GM18868 (cell line): Measurements from ENCODE around the gene SCN5A.

ENCODE experiments used
- ATAC-seq: cut with Tn5 transposase; IDR thresholded peaks from one replicate; pipeline ENCODE4 v1.9.1; 2021; ENCODE audit warnings: mild to moderate bottlenecking, moderate library complexity; ENCODE audit not compliant: unreplicated experiment

The SCN5A gene

DNA sequence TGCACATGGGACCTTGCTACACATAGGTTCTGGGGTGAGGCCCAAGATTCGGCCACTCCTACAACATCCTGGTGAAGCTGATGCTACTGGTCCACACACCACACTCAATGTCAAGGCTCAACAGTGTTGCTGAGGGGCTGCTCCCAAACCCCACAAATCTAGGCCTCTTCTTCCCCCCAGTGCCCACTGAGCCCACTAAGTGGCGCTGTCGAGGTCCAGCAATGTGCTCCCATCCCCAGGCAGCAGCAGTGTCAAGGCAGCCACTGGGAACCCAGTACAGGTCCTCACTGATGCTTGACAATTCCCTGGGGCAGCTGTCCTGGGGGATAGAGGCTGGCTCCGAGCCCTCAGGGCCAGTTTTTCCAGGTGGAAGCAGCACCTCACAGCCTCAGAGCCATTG, 21.5 kb downstream of the SCN5A start:
- peak; percentile 55 for ATAC-seq

- no peak for ATAC-seq
Measured at GRCh38 chr3:38626171-38626570, 23.3 kb downstream of the SCN5A start.

GRCh38 chr3:38623539-38623938, 25.9 kb downstream of the SCN5A start:
- ATAC-seq = no peak

DNA sequence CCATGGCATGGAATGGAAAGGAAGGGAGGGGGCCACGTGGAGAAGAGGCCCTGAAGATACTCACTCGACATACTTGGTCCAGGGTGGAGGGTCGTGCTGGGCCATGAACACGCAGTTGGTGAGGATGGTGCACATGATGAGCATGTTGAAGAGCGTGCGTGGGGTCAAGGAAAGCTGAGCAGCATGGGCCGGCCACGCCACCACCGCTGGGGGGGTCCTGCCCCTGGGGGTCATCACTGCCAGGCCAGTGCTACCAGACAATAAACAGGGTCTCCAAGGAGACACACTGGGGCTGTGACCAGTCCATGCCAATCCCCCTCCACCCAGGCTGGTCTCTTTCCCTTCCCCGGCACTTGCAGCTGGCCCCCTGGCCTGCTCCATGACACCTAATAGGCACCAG, 27.2 kb downstream of the SCN5A start:
- no peak for ATAC-seq

- no peak for ATAC-seq
Measured at GRCh38 chr3:38620236-38620635, 29.3 kb downstream of the SCN5A start.

DNA sequence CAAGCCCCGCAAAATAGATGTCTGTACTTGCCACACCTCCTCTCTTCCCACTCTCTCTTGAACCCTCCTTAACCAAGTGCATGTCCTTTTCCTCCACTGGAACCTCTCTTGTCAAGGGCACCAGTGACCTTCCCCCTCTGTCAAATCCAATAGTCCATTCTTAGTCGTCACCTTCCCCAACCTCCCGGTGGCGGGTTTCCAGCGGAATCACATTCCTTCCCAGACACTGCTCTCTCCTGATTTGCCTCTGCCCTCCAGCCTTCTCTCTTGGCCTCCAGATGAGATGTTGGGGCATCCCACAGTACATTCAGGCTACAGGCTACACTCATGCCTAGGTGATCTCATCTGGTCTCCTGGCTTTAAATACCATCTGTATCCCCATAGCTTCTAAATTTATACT, 31.1 kb downstream of the SCN5A start:
- ATAC-seq = no peak

- no peak for ATAC-seq
Measured at GRCh38 chr3:38617586-38617985, 31.9 kb downstream of the SCN5A start.

DNA sequence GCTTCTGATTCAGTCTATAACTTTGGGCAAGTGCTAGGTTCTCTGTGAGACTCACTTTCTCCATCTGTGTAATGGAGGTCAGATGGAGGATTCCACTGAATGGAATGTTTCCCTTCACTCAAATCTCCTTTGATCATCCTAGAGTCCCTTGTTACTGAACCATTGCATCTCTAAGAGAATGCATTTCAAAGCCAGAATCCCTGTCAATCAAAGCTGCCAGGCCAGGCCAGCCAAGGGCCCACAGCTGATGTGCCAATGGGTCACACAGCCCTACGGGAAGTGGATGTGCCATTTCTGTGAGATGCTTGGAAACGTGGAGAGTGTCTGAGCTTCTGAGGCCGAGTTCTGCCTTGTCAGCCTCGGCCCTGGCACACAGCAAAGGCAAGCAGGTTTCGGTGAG, 32.4 kb downstream of the SCN5A start:
- ATAC-seq = no peak

DNA sequence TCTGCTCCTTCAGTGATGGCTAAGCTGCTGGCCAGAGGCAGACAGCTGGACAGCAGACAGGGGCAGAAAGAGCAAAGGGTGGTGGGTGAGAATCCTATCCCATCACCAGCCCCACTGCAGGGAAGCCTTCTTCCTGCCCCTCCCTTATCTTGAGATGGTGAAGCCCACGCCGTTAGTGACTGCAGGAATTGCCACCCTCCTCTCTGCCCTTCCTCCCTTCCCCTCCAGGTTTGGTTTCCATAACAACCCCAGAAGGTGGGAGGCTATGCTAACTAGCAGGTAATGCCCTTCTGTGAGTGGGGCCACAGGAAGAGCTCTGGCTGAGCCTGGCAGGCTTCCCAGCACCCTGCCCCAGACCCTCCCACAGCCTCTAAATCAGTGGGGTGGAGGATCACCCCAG, 32.8 kb downstream of the SCN5A start:
- no peak for ATAC-seq

- ATAC-seq = no peak
Measured at GRCh38 chr3:38616111-38616510, 33.4 kb downstream of the SCN5A start.

GRCh38 chr3:38614651-38615352, 34.7 kb downstream of the SCN5A start:
- no peak for ATAC-seq

GRCh38 chr3:38614091-38614490, 35.4 kb downstream of the SCN5A start:
- ATAC-seq = no peak

GRCh38 chr3:38613426-38613825, 36.1 kb downstream of the SCN5A start:
- ATAC-seq = no peak

DNA sequence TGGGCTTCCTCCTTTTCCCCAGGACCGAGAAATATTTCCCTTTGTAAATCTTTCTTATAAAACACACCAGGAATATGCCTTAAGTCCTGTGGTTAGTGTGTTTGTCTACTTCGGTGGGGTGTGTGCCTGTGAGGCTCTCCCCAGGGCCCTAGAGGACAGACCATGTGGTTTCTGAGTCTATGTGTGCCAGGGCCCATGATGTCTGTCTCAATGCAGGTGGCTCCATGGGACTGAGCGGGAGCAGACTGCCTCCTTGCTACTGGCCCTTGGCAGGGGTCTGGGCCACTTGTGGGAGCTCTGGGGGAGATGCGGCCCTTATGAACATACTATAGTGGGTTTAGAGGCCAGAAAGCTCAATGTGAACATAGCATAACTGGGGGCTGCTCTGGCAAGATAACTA, 37.6 kb downstream of the SCN5A start:
- ATAC-seq = no peak

GRCh38 chr3:38610934-38611333, 38.6 kb downstream of the SCN5A start:
- no peak for ATAC-seq

GRCh38 chr3:38610436-38610835, 39.1 kb downstream of the SCN5A start:
- no peak for ATAC-seq

- no peak for ATAC-seq
Measured at GRCh38 chr3:38609386-38610111, 39.9 kb downstream of the SCN5A start.

DNA sequence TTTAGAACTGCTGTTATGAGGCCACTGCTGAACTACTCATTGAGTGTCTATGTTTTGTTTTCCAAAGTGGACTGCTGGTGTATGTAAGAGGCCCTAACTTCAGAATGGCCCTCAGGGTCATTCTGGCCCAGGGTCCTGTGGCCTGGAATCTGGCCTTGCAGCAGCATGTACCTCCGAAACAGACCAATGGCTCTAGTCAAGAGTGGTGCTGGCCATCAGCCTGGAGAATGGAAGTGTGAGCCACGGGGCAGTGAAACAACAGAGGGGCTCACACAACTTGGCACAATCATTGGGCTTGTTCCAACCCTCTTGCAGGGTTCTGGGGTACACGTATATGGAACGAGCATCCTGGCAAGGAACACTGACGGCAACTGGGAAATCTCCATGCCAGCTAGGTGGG, 40.5 kb downstream of the SCN5A start:
- ATAC-seq = no peak

GRCh38 chr3:38608086-38608775, 41.3 kb downstream of the SCN5A start:
- no peak for ATAC-seq

DNA sequence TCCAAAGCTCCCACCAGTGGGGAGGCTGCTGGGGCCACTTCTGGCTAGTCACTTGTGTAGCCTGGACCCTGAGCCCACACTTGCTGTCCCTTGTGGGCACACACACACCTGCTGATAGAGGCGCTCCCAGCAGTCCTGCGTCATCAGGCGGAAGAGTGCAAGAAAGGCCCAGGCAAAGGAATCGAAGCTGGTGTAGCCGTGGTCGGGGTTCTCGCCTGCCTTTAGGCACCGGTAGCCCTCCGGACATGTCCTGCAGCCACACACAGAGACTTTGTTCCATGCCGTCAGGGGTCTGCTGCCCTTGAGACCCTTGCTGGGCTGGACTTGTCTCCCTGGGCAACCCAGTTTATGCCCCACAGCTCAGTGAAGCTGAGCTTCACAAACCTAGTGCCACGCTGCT, 42.9 kb downstream of the SCN5A start:
- no peak for ATAC-seq

DNA sequence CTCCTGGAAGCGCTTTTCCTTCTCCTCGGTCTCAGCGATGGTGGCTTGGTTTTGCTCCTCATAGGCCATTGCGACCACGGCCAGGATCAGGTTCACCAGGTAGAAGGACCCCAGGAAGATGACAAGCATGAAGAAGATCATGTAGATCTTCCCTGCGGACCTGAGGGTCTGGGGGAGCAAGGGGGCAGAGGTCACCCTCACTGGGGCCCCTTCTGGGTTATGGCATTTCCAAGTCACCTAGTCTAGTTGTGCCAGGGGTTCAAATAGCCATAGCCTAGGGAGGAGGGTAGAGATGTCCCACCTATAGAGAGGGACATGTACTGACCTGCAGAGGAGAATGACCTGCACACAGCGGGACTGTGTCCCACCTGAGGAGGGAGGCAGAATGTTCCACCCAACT, 43.5 kb downstream of the SCN5A start:
- ATAC-seq = no peak

- ATAC-seq = no peak
Measured at GRCh38 chr3:38604246-38604645, 45.2 kb downstream of the SCN5A start.
